Peyer's patch (tissue), 4 donors: ENCODE results near the gene SKAP2.

Experiments
- CTCF ChIP-seq, 6 experiments: fragments of 450-650 bp in 4 of 6; fragments of 200-600 bp in 2 of 6; sonication (generic) in 1 of 6; IDR thresholded peaks; one replicate each; pipeline ENCODE4 v1.5.1; 2017 to 2019; ENCODE audit warnings: antibody characterized with exemption in 6 of 6, mild to moderate bottlenecking in 3 of 6, moderate library complexity in 1 of 6
- POLR2A ChIP-seq, 2 donors: fragments of 450-650 bp; IDR thresholded peaks; one replicate each; pipeline ENCODE4 v1.5.1; 2017; ENCODE audit warnings: antibody characterized with exemption in 2 of 2, mild to moderate bottlenecking in 2 of 2, moderate library complexity in 2 of 2

GRCh38 chr7:26853788-26854393 is 10.5 kb downstream of the SKAP2 start:
- TF ChIP-seq CTCF (IDR thresholded peaks at IDR 0.05): peak in 5 of 6 experiments; percentile 39 to 73 (median 67)
- no peak for TF ChIP-seq POLR2A (IDR thresholded peaks at IDR 0.05)
